GM12878 (cell line): ENCODE measurements around the gene C16orf96.

Experiments used
- ATF3 ChIP-seq: IDR thresholded peaks from 2 replicates; pipeline ENCODE4 v1.6.1; 2011; ENCODE audit warnings: low read depth, mild to moderate bottlenecking, low read length, moderate library complexity, borderline replicate concordance; ENCODE audit errors: extremely low read depth
- CREB1 ChIP-seq: IDR thresholded peaks from 2 replicates; pipeline ENCODE4 v1.6.1; 2012; ENCODE audit warnings: low read depth, mild to moderate bottlenecking, inconsistent platforms
- NFYB ChIP-seq: IDR thresholded peaks from 2 replicates; pipeline ENCODE4 v1.6.1; 2011; ENCODE audit warnings: low read depth, mild to moderate bottlenecking, low read length, improper control_type of control experiment, moderate library complexity; ENCODE audit not compliant: insufficient read depth
- NRF1 ChIP-seq: conservative IDR thresholded peaks from 2 replicates; pipeline ENCODE4 v1.6.1; 2011; ENCODE audit warnings: mild to moderate bottlenecking, low read depth, low read length, improper control_type of control experiment
- REST ChIP-seq: IDR thresholded peaks from 2 replicates; pipeline ENCODE4 v1.6.1; 2012; ENCODE audit warnings: mild to moderate bottlenecking, low read depth, low read length
- ZBTB40 ChIP-seq: fragments of 450-650 bp; IDR thresholded peaks from 2 replicates; pipeline ENCODE4 v1.6.1; 2016; ENCODE audit warnings: mild to moderate bottlenecking, moderate library complexity, borderline replicate concordance
- ZNF274 ChIP-seq: IDR thresholded peaks from one replicate; pipeline ENCODE4 v1.8.0; 2011; ENCODE audit not compliant: insufficient read length, insufficient read depth
- TF ChIP-seq, protein P1 (sequence below), 3 experiments: IDR thresholded peaks in 2 of 3; conservative IDR thresholded peaks in 1 of 3; 2 replicates each; pipeline ENCODE4 v1.5.1; 2011; ENCODE audit warnings: low read depth in 3 of 3, low read length in 3 of 3, mild to moderate bottlenecking in 3 of 3, control low read depth in 2 of 3, moderate library complexity in 2 of 3, inconsistent platforms in 1 of 3, mixed read lengths in 1 of 3; ENCODE audit not compliant: control insufficient read depth in 2 of 3, insufficient read depth in 1 of 3; ENCODE audit errors: extremely low read depth in 1 of 3

DNA sequence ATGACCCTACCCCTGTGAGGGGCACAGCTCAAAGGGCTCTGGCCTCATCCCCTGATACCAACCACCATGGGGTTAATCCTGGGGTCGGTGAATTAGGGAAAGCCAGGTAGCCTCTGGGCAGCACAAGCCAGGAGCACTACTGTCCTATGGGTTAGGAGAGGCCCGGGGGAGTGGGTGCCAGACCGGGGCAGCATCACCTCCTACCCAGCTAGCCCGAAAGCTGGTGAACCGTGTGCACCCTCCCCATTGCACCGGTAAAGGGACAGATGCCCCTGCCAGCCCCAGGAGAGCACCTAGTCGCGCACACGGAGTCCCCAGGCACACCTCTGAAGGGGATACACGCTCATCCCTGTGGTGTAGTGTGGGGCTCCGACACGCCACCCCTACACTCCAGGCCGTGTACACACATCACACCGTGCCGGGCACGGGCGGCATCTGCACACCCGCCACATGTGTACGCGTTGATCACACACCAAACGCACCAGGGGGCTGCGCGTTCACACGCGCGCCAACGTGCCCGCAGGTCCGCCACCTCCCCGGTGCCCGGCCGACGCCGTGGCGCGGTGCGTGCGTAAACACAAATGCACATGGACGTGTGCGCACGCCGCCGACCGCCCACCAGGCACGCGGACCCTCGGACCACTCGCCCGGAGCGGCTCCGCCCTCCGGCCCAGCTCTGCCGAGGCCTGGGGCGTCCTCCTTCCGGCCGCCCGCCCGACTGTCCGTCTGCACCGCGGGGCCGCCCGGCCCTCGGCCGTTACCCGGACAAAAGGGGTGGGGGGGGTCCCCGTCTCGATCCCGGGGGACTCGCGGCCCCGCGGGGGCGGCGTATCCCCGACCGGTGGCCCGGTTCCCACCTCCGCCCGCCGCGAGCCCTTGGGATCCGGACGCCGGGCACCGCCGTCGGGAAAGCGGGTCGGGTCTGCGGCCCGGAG lies 57.8 kb downstream of the C16orf96 start:
- TF ChIP-seq NRF1 (no peak), REST (no peak), CREB1 (no peak), ZNF274 (no peak), NFYB (no peak), ZBTB40 (no peak), ATF3 (no peak)
- TF ChIP-seq, protein P1, sequence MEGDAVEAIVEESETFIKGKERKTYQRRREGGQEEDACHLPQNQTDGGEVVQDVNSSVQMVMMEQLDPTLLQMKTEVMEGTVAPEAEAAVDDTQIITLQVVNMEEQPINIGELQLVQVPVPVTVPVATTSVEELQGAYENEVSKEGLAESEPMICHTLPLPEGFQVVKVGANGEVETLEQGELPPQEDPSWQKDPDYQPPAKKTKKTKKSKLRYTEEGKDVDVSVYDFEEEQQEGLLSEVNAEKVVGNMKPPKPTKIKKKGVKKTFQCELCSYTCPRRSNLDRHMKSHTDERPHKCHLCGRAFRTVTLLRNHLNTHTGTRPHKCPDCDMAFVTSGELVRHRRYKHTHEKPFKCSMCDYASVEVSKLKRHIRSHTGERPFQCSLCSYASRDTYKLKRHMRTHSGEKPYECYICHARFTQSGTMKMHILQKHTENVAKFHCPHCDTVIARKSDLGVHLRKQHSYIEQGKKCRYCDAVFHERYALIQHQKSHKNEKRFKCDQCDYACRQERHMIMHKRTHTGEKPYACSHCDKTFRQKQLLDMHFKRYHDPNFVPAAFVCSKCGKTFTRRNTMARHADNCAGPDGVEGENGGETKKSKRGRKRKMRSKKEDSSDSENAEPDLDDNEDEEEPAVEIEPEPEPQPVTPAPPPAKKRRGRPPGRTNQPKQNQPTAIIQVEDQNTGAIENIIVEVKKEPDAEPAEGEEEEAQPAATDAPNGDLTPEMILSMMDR (IDR thresholded peaks at IDR 0.05 in 2 of 3, conservative IDR thresholded peaks at IDR 0.05 in 1 of 3; ENCODE audit: control insufficient read depth in 2 of 3, extremely low read depth in 1 of 3, insufficient read depth in 1 of 3, low read depth in 3 of 3, low read length in 3 of 3) = no peak
